ENCODE measurements around the gene SLC25A29.
"Not testable (repeated sequence)": the region's sequence is repeated elsewhere in the genome, so short reads cannot be mapped to it uniquely, and the experiment has no call there.

SLC25A29 gene

GRCh38 chr14:100285913-100286400, 20.3 kb downstream of the SLC25A29 start:
- no peak for DNase-seq (ENCODE audit: low read depth)
- H3K4me3 ChIP-seq (ENCODE audit: low read depth, low read length): peak overlapping the region; percentile 77

DNA sequence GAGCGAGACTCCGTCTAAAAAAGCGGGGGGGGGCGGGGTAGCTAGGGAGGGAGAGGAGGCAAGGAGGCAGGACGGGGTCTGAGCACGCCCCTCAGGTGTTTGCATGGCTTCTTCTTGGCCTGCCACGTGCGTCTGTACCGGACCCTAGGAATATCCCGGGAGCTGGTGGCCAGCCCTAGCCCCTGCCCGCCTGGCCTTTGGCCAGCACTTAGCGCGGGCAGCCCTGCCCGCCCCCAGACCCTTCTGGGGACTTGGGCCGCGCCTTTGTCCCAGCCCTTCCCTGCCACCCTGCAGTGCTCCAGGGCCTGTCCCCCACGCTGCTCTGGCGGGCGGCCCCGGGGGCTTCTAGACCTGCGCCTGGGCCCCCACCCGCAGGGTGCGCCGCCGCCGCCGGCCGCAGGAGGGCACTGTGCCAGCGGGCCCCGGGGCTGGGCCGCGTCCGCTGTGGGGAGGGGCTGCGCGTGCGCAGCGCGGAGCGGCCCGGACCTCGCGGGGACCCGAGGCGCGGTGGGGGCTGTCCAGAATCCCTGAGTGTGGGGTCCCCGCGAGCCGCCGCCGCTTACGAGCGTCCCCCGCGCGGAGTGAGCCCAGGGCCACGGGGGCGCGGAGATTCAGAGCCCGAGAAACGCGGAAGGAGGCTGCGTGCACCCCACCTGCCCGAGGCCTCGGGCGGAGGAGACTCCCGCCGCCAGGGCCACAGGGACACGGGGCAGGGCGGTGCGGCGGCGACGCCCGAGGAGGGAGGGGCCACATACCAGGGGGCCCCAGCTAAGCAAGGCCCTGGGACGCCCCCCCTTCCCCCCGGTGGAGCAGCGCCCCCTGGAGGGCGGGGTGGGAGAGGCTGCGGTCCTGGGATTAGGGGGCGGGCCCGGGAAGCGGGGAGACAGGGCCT, 21.0 kb downstream of the SLC25A29 start:
- DNase-seq (ENCODE audit: low read depth): no peak
- H3K4me3 ChIP-seq (ENCODE audit: low read depth, low read length): peak overlapping the region; percentile 77

GRCh38 chr14:100283984-100284881, 22.0 kb downstream of the SLC25A29 start:
- peak overlapping the region; percentile 77 for H3K4me3 ChIP-seq (ENCODE audit: low read depth, low read length)
- DNase-seq (ENCODE audit: low read depth): no peak

DNA sequence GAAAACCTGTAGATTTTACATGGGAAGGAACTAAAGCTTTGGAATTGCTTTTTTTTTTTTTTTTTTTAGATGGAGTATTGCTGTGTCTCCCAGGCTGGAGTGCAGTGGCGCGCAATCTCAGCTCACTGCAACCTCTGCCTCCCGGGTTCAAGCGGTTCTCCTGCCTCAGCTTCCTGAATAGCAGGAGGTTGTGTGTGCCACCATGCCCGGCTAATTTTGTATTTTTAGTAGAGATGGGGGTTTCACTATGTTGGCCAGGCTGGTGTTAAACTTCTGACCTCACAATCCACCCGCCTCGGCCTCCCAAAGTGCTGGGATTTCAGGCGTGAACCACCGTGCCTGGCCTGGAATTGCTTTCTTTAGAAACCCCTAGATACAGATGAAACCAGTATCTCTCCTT, 22.8 kb downstream of the SLC25A29 start:
- not testable (repeated sequence) for H3K4me3 ChIP-seq (ENCODE audit: low read depth, low read length); DNase-seq (ENCODE audit: low read depth)

- DNase-seq (ENCODE audit: low read depth): no peak
- no peak overlapping the region for H3K4me3 ChIP-seq (ENCODE audit: low read depth, low read length)
Observed at GRCh38 chr14:100282766-100283419, 23.4 kb downstream of the SLC25A29 start.

GRCh38 chr14:100282083-100282350, 24.2 kb downstream of the SLC25A29 start:
- DNase-seq (ENCODE audit: low read depth): no peak
- no peak overlapping the region for H3K4me3 ChIP-seq (ENCODE audit: low read depth, low read length)

GRCh38 chr14:100281286-100282082, 24.8 kb downstream of the SLC25A29 start:
- DNase-seq (ENCODE audit: low read depth): no peak
- no peak overlapping the region for H3K4me3 ChIP-seq (ENCODE audit: low read depth, low read length)

GRCh38 chr14:100279563-100279962, 26.7 kb downstream of the SLC25A29 start:
- no peak overlapping the region for H3K4me3 ChIP-seq (ENCODE audit: low read depth, low read length)

DNA sequence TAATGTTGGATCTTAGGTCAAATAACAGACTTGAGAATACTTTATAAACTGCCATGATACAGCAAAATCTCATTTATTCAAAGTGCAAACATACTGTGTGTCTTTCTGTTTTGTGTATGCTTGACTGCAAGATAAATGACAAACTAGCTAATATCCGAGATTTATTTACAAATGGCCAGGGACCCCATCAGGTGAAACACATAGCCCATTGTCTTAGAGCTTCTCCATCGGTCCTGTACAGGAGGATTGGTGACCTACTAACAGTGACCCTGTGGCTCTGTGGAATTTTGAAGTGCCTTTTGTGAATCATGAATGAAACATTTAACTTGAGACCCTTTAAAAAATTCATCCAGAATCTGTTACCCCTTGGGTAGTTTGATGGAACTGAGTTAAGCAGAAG, 27.1 kb downstream of the SLC25A29 start:
- no peak overlapping the region for H3K4me3 ChIP-seq (ENCODE audit: low read depth, low read length)
- DNase-seq (ENCODE audit: low read depth): no peak

More at GRCh38 chr14:100279563-100279962, 26.7 kb downstream of the SLC25A29 start:
- no peak for DNase-seq (ENCODE audit: low read depth)

DNA sequence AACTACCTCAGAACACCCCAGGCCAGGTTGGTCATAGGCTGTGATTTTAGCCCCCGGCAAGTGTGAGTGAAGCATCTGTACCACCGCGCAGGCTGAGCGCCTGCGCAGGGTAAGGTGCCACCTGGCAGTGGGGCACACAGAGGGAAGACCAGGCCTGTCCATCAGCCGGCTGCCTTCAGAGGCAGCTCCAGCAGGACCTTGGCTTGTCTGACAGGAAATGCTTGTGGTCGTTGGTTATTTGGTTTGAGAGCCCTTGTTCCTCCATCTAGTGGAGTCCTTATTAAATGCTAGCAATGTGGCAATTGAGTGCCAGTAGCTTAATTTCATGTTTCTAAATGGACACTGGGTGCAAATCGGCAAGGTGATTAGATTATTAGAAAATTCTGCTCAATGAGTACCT, 27.5 kb downstream of the SLC25A29 start:
- no peak overlapping the region for H3K4me3 ChIP-seq (ENCODE audit: low read depth, low read length)
- no peak for DNase-seq (ENCODE audit: low read depth)

GRCh38 chr14:100275214-100275613, 31.0 kb downstream of the SLC25A29 start:
- no peak overlapping the region for H3K4me3 ChIP-seq (ENCODE audit: low read depth, low read length)
- no peak for DNase-seq (ENCODE audit: low read depth)

DNA sequence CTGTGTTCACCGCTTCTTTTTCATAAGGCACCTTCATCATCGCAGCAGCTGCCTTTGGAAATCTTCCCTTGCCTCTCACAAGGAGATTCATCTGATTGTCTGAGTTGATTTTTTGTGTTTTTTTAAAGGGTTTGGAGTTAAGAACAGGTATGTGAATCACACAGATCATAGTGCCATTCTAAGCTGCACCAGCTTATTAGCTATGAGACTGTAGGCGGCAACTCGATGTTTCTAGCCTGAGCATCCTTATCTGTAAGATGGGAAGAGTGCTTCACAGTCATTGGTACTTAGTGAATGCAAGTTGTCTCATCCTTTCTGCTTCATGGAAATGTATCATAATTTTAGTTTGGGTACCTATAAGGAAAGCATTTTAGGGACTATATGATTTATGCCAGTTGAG, 32.0 kb downstream of the SLC25A29 start:
- no peak for DNase-seq (ENCODE audit: low read depth)
- no peak overlapping the region for H3K4me3 ChIP-seq (ENCODE audit: low read depth, low read length)

DNA sequence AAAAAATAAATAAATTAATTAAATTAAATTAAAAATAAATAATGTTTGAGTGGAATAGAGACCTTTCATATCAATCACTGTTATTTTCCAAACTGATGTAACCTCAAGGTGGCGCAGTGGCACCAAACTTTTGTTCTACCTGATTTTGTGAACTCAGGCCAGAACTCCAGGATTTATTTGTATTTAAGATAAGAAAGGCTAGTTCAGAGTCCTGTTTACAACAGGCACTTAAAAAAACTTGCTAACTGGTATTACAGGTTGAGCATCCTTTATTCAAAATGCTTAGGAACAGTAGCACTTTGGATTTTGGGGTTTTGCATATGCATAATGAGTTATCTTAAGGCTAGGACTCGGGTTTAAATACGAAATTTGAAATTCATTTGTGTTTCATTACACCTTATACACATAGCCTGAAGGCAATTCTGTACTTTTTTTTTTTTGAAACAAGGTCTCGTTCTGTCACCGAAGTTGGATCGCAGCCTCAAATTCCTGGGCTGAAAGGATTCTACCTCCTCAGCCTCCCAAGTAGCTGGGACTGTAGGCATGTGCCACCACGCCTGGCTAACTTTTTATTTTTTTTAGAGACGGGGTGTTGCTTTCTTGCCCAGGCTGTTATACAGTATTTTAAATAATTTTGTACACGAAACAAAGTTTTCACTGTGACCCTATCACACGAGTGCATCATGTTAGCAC, 34.9 kb downstream of the SLC25A29 start:
- DNase-seq (ENCODE audit: low read depth): no peak
- H3K4me3 ChIP-seq (ENCODE audit: low read depth, low read length): no peak overlapping the region

- no peak for DNase-seq (ENCODE audit: low read depth)
- no peak overlapping the region for H3K4me3 ChIP-seq (ENCODE audit: low read depth, low read length)
Observed at GRCh38 chr14:100268591-100269207, 37.5 kb downstream of the SLC25A29 start.

DNA sequence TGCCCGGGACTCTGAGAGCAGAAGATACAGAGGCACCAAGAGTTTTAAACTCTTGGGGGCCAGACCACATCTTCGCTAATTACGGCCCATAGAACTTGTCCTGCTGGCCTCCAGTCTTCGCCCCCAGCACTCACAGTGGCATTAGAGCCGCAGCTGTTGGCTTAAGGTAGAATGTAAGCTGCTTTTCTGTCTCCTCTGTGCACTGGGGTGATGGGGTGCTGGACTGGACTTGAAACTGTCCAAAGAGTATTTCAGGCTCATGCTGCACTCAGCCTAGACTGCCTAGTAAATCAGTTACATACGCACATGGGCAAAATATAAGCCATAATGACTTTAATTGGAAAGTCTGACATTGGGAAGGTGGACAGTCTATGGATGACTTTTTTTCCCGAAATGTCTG, 38.3 kb downstream of the SLC25A29 start:
- H3K4me3 ChIP-seq (ENCODE audit: low read depth, low read length): no peak overlapping the region
- DNase-seq (ENCODE audit: low read depth): no peak

GRCh38 chr14:100263141-100263540, 43.1 kb downstream of the SLC25A29 start:
- no peak overlapping the region for H3K4me3 ChIP-seq (ENCODE audit: low read depth, low read length)
- DNase-seq (ENCODE audit: low read depth): peak; percentile 23

- H3K4me3 ChIP-seq (ENCODE audit: low read depth, low read length): no peak overlapping the region
- DNase-seq (ENCODE audit: low read depth): no peak
Observed at GRCh38 chr14:100262545-100262944, 43.7 kb downstream of the SLC25A29 start.

DNA sequence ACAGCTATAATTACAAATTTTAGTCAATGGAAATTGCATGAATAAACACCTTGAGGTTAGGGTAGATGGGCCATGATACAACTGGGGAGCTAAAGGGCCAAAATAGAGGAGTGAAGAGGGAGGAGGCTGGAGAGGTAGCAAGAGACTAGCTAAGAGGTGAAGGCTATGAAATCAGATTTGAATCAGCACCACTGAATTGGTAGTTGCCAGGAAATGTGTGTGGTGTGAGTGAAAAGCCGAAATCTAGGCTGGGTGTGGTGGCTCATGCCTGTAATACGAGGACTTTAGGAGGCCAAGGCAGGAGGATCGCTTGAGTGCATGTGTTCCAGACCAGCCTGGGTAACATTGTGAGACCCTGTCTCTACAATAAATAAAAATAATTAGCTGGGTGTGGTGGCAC, 44.6 kb downstream of the SLC25A29 start:
- DNase-seq (ENCODE audit: low read depth): no peak
- H3K4me3 ChIP-seq (ENCODE audit: low read depth, low read length): no peak overlapping the region
